ENCODE results near the gene CCT3. TPM values are rescaled to one million over a fixed set of nuclear protein-coding genes. Genes with fewer than 3 reads are reported as not detected.
"Not testable (repeated sequence)": the region's sequence is repeated elsewhere in the genome, so short reads cannot be mapped to it uniquely, and the experiment has no call there.

The CCT3 gene
- polyA plus RNA-seq, 1 experiment, result 359 TPM

DNA sequence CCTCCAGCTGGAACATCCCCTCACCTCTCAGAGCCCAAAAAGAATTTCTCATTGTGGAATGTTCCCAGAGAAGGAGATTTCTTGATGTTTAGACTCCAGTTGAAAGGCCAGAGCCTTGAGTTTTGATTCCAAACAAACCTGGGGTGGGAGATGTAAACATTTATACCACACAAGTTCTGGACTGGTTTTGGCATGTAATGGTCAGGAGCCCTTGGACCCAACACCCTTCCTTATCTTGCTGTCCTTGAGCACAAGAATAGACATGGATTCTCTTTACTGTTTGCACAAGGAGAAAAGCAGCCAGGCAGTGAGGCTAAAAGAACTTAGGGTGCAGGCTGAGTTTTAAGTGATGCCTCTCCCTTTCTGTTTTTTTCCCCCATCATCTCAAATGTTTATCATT lies 35.5 kb upstream of the CCT3 start:
- Histone ChIP-seq H3K27ac (ENCODE audit: low read depth, low read length) (no peak overlapping the region), H3K4me3 (ENCODE audit: low read depth, low read length) (no peak overlapping the region), H3K9me3 (ENCODE audit: control insufficient read depth, insufficient read depth, low read length) (no peaks in the 10 kb centered on the region; the same call in 1 of the 2 replicates), H3K27me3 (ENCODE audit: control insufficient read depth, insufficient read depth, low read length) (peaks cover 16% of the 10 kb centered on the region)
- ChIA-PET POLR2A (no interaction called here), CTCF (interaction anchor here (1.0 to 8.1 kb wide), 4 partner anchors 9 to 73 kb away, joined by 3 to 82 read pairs (median 4); no protein-coding TSS in a partner anchor)
- no peak for DNase-seq (ENCODE audit: low read depth, low spot score)
- TF ChIP-seq CTCF (IDR thresholded peaks at IDR 0.05; ENCODE audit: low read depth, low read length), result no peak

DNA sequence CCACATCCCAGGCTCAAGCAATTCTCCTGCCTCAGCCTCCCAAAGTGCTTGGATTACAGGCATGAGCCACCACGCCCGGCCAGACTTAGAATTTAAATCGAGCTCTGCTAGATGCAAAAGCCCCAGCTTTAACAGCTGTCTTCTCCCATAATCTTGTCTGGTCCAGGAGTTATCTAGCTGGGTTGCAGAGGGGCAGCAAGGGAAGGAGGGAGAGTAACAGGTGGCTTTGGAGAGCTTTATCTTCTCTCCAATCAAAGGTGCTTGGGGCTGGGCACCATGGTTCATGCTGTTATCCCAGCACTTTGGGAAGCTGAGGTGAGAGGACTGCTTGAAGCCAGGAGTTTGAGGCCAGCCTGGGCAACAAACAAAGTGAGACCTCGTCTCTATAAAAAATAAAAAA lies 34.8 kb upstream of the CCT3 start:
- no peak for DNase-seq (ENCODE audit: low read depth, low spot score)
- CTCF ChIA-PET, result interaction anchor here (0.6 to 8.1 kb wide), 6 partner anchors 9 to 74 kb away, joined by 3 to 82 read pairs (median 4); no protein-coding TSS in a partner anchor
- H3K9me3 ChIP-seq (ENCODE audit: control insufficient read depth, insufficient read depth, low read length), result no peaks in the 10 kb centered on the region; the same call in 1 of the 2 replicates
- no peak for TF ChIP-seq CTCF (IDR thresholded peaks at IDR 0.05; ENCODE audit: low read depth, low read length)
- peaks cover 22% of the 10 kb centered on the region for H3K27me3 ChIP-seq (ENCODE audit: control insufficient read depth, insufficient read depth, low read length)
- no peak overlapping the region for H3K27ac ChIP-seq (ENCODE audit: low read depth, low read length)
- no peak overlapping the region for H3K4me3 ChIP-seq (ENCODE audit: low read depth, low read length)
- POLR2A ChIA-PET, result no interaction called here

DNA sequence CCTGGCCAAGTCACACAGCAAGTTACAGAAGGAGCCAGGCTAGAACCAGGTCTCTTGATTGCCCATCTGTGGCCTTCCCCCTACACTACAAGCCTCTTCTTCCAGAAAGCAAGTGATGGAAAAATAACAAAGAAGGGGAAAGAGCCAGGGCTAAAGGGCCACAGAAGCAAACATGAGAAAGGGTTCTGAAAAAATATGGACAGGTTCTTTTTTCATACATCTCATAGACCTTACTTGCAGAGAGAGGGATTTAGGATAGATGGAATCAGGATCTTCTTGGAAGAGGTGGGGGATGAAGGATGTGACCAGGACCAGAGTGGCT lies 34.1 kb upstream of the CCT3 start:
- H3K27ac ChIP-seq (ENCODE audit: low read depth, low read length), result no peak overlapping the region
- ChIA-PET POLR2A (no interaction called here), CTCF (interaction anchor here (1.1 to 8.1 kb wide), 4 partner anchors 11 to 74 kb away, joined by 4 to 82 read pairs (median 6); no protein-coding TSS in a partner anchor)
- no peak for DNase-seq (ENCODE audit: low read depth, low spot score)
- no peak for TF ChIP-seq CTCF (IDR thresholded peaks at IDR 0.05; ENCODE audit: low read depth, low read length)
- H3K4me3 ChIP-seq (ENCODE audit: low read depth, low read length), result no peak overlapping the region
- no peaks in the 10 kb centered on the region; the same call in 1 of the 2 replicates for H3K9me3 ChIP-seq (ENCODE audit: control insufficient read depth, insufficient read depth, low read length)
- peaks cover 28% of the 10 kb centered on the region for H3K27me3 ChIP-seq (ENCODE audit: control insufficient read depth, insufficient read depth, low read length)

- peaks cover 32% of the 10 kb centered on the region for H3K27me3 ChIP-seq (ENCODE audit: control insufficient read depth, insufficient read depth, low read length)
- ChIA-PET POLR2A (no interaction called here), CTCF (interaction anchor here (1.1 to 8.1 kb wide), 5 partner anchors 11 to 75 kb away, joined by 4 to 82 read pairs (median 8); no protein-coding TSS in a partner anchor)
- no peak overlapping the region for H3K4me3 ChIP-seq (ENCODE audit: low read depth, low read length)
- no peak for DNase-seq (ENCODE audit: low read depth, low spot score)
- TF ChIP-seq CTCF (IDR thresholded peaks at IDR 0.05; ENCODE audit: low read depth, low read length), result no peak
- no peaks in the 10 kb centered on the region; the same call in 1 of the 2 replicates for H3K9me3 ChIP-seq (ENCODE audit: control insufficient read depth, insufficient read depth, low read length)
- H3K27ac ChIP-seq (ENCODE audit: low read depth, low read length), result no peak overlapping the region
These were observed 33.6 kb upstream of the CCT3 start for GRCh38 chr1:156371553-156372264.

DNA sequence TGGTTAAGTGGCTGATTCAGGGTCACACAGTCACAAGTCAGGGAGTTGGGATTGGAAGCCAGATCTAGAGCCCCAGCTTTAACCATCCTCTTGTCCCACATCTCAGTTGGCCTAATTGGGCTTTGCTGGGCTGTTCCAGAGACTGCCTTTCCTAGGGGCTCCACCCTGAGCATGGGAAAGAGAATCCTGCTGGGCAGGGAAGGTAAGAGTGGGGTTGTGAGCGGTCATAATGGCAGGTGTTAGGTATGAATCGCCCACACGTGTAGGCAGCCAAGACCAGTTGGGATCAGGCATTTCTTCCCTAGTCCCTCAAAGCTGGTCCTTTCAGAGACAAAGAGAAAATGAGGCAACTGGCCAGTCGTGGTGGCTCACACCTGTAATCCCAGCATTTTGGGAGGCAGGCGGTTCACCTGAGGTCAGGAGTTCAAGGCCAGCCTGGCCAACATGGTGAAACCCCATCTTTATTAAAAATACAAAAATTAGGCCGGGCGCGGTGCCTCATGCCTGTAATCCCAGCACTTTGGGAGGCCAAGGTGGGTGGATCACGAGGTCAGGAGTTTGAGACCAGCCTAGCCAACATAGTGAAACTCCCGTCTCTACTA lies 31.7 kb upstream of the CCT3 start:
- ChIA-PET CTCF (interaction anchor here (1.9 kb wide), 1 partner anchor 76 kb away, joined by 13 read pairs; no protein-coding TSS in a partner anchor), POLR2A (interaction anchor here (0.7 kb wide), 1 partner anchor 36 kb away, joined by 4 read pairs; no protein-coding TSS in a partner anchor)
- H3K27ac ChIP-seq (ENCODE audit: low read depth, low read length); H3K4me3 ChIP-seq (ENCODE audit: low read depth, low read length); H3K9me3 ChIP-seq (ENCODE audit: control insufficient read depth, insufficient read depth, low read length); DNase-seq (ENCODE audit: low read depth, low spot score): not testable (repeated sequence)
- peaks cover 50% of the 10 kb centered on the region for H3K27me3 ChIP-seq (ENCODE audit: control insufficient read depth, insufficient read depth, low read length)
